Neural progenitor cell (in vitro differentiated cells): Measurements from ENCODE around the gene ZCWPW2. TPM values are rescaled to one million over a fixed set of nuclear protein-coding genes. Genes with fewer than 3 reads are reported as not detected.

Source experiments
- DNase-seq: peaks from one replicate; pipeline ENCODE4 v3.0.0-alpha.2; 2016; ENCODE audit warnings: low spot score
- H2AFZ ChIP-seq: fragments of 200-600 bp; sonication (generic); replicated peaks from 2 replicates; pipeline ENCODE4 v1.6.1; 2016; ENCODE audit warnings: antibody characterized with exemption
- H3F3A ChIP-seq: fragments of 200-600 bp; sonication (generic); 2 replicates; pipeline ENCODE4 v1.6.1; 2016; ENCODE audit warnings: antibody characterized with exemption, low read depth
- H3K27ac ChIP-seq: fragments of 200-600 bp; sonication (generic); 2 replicates; pipeline ENCODE4 v1.5.1; 2016; ENCODE audit warnings: mild to moderate bottlenecking
- H3K27me3 ChIP-seq: fragments of 200-600 bp; sonication (generic); 2 replicates; pipeline ENCODE4 v1.6.1; 2016; ENCODE audit warnings: mild to moderate bottlenecking, moderate library complexity
- H3K36me3 ChIP-seq: fragments of 200-600 bp; sonication (generic); 2 replicates; pipeline ENCODE4 v1.5.1; 2016
- H3K4me1 ChIP-seq: fragments of 200-600 bp; sonication (generic); 2 replicates; pipeline ENCODE4 v1.6.1; 2016; ENCODE audit warnings: mixed run types
- H3K4me2 ChIP-seq: fragments of 200-600 bp; sonication (generic); 2 replicates; pipeline ENCODE4 v1.6.1; 2016
- H3K4me3 ChIP-seq: fragments of 200-600 bp; sonication (generic); 2 replicates; pipeline ENCODE4 v1.5.1; 2016
- H3K79me2 ChIP-seq: fragments of 200-600 bp; sonication (generic); 2 replicates; pipeline ENCODE4 v1.6.1; 2016; ENCODE audit warnings: low read depth
- H3K9ac ChIP-seq: fragments of 200-600 bp; sonication (generic); 2 replicates; pipeline ENCODE4 v1.6.1; 2016
- H3K9me3 ChIP-seq: fragments of 200-600 bp; sonication (generic); 2 replicates; pipeline ENCODE4 v1.5.1; 2016; ENCODE audit warnings: low read depth
- H4K20me1 ChIP-seq: fragments of 200-600 bp; sonication (generic); 2 replicates; pipeline ENCODE4 v1.6.1; 2016; ENCODE audit warnings: low read depth
- H3K27ac Mint-ChIP-seq: 3 replicates; pipeline ENCODE4 v1.8.0; 2021; ENCODE audit warnings: mixed read lengths
- H3K27me3 Mint-ChIP-seq: 2 replicates; pipeline ENCODE4 v1.8.0; 2022; ENCODE audit warnings: low read depth, mild to moderate bottlenecking, inconsistent platforms, moderate library complexity, mixed read lengths; ENCODE audit not compliant: insufficient read depth
- H3K36me3 Mint-ChIP-seq: 3 replicates; pipeline ENCODE4 v1.8.0; 2021; ENCODE audit warnings: mixed read lengths
- H3K4me1 Mint-ChIP-seq: 3 replicates; pipeline ENCODE4 v1.8.0; 2021; ENCODE audit warnings: mixed read lengths
- H3K4me3 Mint-ChIP-seq: 3 replicates; pipeline ENCODE4 v1.8.0; 2021; ENCODE audit warnings: mild to moderate bottlenecking, moderate library complexity, mixed read lengths
- H3K9me3 Mint-ChIP-seq: 3 replicates; pipeline ENCODE4 v1.8.0; 2020; ENCODE audit warnings: mixed read lengths
- CTCF ChIP-seq: fragments of 200-600 bp; sonication (generic); IDR thresholded peaks from 2 replicates; pipeline ENCODE4 v1.5.1; 2017; ENCODE audit warnings: antibody characterized with exemption, mild to moderate bottlenecking
- EZH2 ChIP-seq: fragments of 200-600 bp; sonication (generic); IDR thresholded peaks from 2 replicates; pipeline ENCODE4 v1.6.1; 2017; ENCODE audit warnings: antibody characterized with exemption, mild to moderate bottlenecking, moderate library complexity
- EZH2phosphoT487 ChIP-seq: fragments of 200-600 bp; sonication (generic); IDR thresholded peaks from 2 replicates; pipeline ENCODE4 v1.6.1; 2017; ENCODE audit warnings: antibody characterized with exemption
- total RNA-seq: library from RNA; depleted of rRNA; stranded (reverse); fragments of >200 nt; gene quantifications from 2 replicates; pipeline ENCODE4 v1.2.3, GENCODE V29; 2015; ENCODE audit warnings: low replicate concordance

ZCWPW2 gene
- 0.60 and 0.87 TPM in 2 replicates for total RNA-seq

GRCh38 chr3:28348629-28349468 is at the start of gene ZCWPW2, which contains the start of gene AZI2:
TSS of gene ZCWPW2 (plus strand) at chr3:28348721. CDS start at chr3:28413069, 64,348 bp downstream.
TSS of gene AZI2 (minus strand) at chr3:28348824. CDS start at chr3:28340617, 8,207 bp downstream.
- Mint-ChIP-seq H3K27me3 (peaks cover 4% of the 10 kb centered on the region), H3K36me3 (peaks cover 14% of the 10 kb centered on the region), H3K4me3 (peak within 1 kb of the TSS; percentile 95), H3K9me3 (peaks cover 19% of the 10 kb centered on the region), H3K27ac (peak within 1 kb of the TSS; percentile 99), H3K4me1 (peaks cover 34% of the 10 kb centered on the region)
- no peaks in the 10 kb centered on the region for H3K27me3 ChIP-seq
- peaks cover 7% of the 10 kb centered on the region for H3K9me3 ChIP-seq
- H3K27ac ChIP-seq = peak within 1 kb of the TSS; percentile 95
- H3K4me1 ChIP-seq = peaks cover 10% of the 10 kb centered on the region
- DNase-seq = peak; percentile 97
- peaks cover 53% of the 10 kb centered on the region for H3K79me2 ChIP-seq
- TF ChIP-seq EZH2phosphoT487 (peak; percentile 2), EZH2 (no peak), CTCF (peak; percentile 35)
- H2AFZ ChIP-seq = peak within 1 kb of the TSS; percentile 84
- peak within 1 kb of the TSS; percentile 64 for H3K9ac ChIP-seq
- H3K4me3 ChIP-seq = peak within 1 kb of the TSS; percentile 59
- peak within 1 kb of the TSS; percentile 88 for H3K4me2 ChIP-seq
- no peaks in the 10 kb centered on the region for H3K36me3 ChIP-seq
- H4K20me1 ChIP-seq = peaks cover 9% of the 10 kb centered on the region
- peaks cover 16% of the 10 kb centered on the region for H3F3A ChIP-seq

GRCh38 chr3:28299705-28300104 is 48.8 kb upstream of the ZCWPW2 start:
- no peak for DNase-seq
- Mint-ChIP-seq H3K36me3 (no peaks in the 10 kb centered on the region), H3K27ac (no peak overlapping the region), H3K4me1 (no peaks in the 10 kb centered on the region), H3K9me3 (no peaks in the 10 kb centered on the region), H3K4me3 (no peak overlapping the region), H3K27me3 (no peaks in the 10 kb centered on the region)
- no peak overlapping the region for H3K27ac ChIP-seq
- no peak overlapping the region for H3K4me2 ChIP-seq
- H3K4me3 ChIP-seq = no peak overlapping the region
- H3K36me3 ChIP-seq = no peaks in the 10 kb centered on the region
- no peaks in the 10 kb centered on the region for H4K20me1 ChIP-seq
- H3K9ac ChIP-seq = no peak overlapping the region
- no peaks in the 10 kb centered on the region for H3K27me3 ChIP-seq
- TF ChIP-seq EZH2phosphoT487 = no peak
- no peak for TF ChIP-seq EZH2
- TF ChIP-seq CTCF = no peak
- no peaks in the 10 kb centered on the region for H3K9me3 ChIP-seq
- H3K79me2 ChIP-seq = no peaks in the 10 kb centered on the region
- no peaks in the 10 kb centered on the region for H3K4me1 ChIP-seq
- H2AFZ ChIP-seq = no peak overlapping the region
- no peaks in the 10 kb centered on the region for H3F3A ChIP-seq

- TF ChIP-seq EZH2 = no peak
- TF ChIP-seq CTCF = no peak
- TF ChIP-seq EZH2phosphoT487 = no peak
- no peaks in the 10 kb centered on the region for H4K20me1 ChIP-seq
- H3K9ac ChIP-seq = no peak overlapping the region
- H3K27ac Mint-ChIP-seq = no peak overlapping the region
- H2AFZ ChIP-seq = no peak overlapping the region
- no peaks in the 10 kb centered on the region for H3K27me3 Mint-ChIP-seq
- H3K4me3 Mint-ChIP-seq = no peak overlapping the region
- no peak for DNase-seq
- H3K36me3 ChIP-seq = no peaks in the 10 kb centered on the region
- no peak overlapping the region for H3K4me2 ChIP-seq
- no peaks in the 10 kb centered on the region for H3K4me1 Mint-ChIP-seq
- no peaks in the 10 kb centered on the region for H3K9me3 ChIP-seq
- no peak overlapping the region for H3K4me3 ChIP-seq
- no peaks in the 10 kb centered on the region for H3K79me2 ChIP-seq
- H3K27ac ChIP-seq = no peak overlapping the region
- H3K27me3 ChIP-seq = no peaks in the 10 kb centered on the region
- peaks cover under 1% of the 10 kb centered on the region for H3K9me3 Mint-ChIP-seq
- peaks cover under 1% of the 10 kb centered on the region for H3K36me3 Mint-ChIP-seq
- H3K4me1 ChIP-seq = no peaks in the 10 kb centered on the region
- H3F3A ChIP-seq = no peaks in the 10 kb centered on the region
These were observed 48.1 kb upstream of the ZCWPW2 start for GRCh38 chr3:28300345-28300962.
